Measurements from ENCODE around the gene GAL.

GAL gene, protein sequence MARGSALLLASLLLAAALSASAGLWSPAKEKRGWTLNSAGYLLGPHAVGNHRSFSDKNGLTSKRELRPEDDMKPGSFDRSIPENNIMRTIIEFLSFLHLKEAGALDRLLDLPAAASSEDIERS

DNA sequence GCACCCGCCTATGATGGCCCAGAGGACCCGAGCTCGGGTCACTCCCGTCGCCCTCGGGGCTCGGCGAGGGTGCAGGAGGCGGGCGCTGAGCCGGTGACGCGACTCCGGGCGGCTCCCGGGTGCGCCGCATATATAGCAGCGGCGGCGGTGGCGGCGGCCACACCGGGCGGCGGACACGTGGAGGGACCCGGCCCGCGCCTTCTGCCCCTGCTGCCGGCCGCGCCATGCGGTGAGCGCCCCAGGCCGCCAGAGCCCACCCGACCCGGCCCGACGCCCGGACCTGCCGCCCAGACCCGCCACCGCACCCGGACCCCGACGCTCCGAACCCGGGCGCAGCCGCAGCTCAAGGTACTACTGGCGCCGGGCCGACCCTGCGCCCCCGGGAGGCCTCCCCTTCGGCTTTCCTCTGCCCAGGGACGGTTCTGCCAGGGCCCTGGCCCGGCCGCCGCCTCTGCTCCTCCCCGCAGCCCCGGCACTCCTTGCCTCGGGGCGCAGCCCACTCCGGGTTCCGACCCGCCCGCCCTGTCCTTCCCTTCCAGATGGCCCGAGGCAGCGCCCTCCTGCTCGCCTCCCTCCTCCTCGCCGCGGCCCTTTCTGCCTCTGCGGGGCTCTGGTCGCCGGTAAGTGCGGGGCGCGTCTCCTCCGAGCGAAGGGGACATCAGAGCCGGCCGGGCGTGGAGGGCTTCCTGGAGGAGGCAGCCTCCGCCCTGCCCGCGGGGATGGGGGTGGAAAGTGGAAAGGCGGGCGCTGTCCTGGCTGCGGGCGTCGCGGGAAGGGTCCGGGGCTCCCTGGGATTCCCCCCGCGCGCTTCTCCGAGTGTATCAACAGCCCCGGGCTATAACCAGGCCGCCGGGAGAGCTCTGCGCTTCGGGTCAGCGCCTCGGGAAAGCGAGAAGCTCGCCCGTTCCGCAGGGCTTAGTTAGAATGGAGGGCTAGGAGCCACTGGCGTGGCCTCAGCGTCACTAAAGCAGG is at the start of gene GAL:
GAL (plus strand) TSS at position 160 of the 972 bp plus-strand sequence; CDS start at position 540, 380 bp downstream.
- in situ Hi-C loops (cut with MboI; ENCODE audit: low sequenced_read_pairs) = no loop called here

DNA sequence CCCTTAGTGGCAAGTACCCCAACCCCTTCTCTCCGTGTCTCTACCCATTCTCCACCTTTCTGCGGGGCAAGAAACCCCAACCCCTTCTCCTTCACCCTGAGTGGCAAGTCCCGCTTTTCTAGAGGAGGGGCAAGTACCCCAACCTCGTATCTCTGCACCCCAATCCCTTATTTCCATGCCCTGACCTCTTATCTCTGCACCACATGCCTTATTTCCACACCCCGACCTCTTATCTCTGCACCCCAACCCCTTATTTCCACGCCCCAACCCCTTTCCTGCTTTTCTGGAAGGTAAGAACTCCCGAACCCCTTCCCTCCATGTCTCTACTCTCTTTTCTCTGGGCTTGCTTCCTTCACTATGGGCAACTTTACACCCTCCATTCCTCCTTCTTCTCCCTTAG is 49.7 kb upstream of the GAL start:
- in situ Hi-C loops (cut with MboI; ENCODE audit: low sequenced_read_pairs) = loop anchor here (25.0 kb wide), 1 partner anchor 453 kb away; no protein-coding TSS in a partner anchor

DNA sequence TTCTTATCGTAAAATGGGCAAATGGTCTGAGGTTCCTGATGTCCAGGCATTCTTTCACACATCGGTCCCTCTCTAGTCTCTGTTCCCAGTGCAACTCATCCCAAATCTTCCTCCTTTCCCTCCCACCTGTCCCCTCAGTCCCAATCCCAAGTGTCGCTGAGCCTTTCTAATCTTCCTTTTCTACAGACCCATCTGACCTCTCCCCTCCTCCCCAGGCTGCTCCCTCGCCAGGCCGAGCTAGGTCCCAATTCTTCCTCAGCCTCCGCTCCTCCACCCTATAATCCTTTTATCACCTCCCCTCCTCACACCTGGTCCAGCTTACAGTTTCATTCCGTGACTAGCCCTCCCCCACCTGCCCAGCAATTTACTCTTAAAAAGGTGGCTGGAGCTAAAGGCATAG is 49.2 kb upstream of the GAL start:
- in situ Hi-C loops (cut with MboI; ENCODE audit: low sequenced_read_pairs) = loop anchor here (25.0 kb wide), 1 partner anchor 452 kb away; no protein-coding TSS in a partner anchor

DNA sequence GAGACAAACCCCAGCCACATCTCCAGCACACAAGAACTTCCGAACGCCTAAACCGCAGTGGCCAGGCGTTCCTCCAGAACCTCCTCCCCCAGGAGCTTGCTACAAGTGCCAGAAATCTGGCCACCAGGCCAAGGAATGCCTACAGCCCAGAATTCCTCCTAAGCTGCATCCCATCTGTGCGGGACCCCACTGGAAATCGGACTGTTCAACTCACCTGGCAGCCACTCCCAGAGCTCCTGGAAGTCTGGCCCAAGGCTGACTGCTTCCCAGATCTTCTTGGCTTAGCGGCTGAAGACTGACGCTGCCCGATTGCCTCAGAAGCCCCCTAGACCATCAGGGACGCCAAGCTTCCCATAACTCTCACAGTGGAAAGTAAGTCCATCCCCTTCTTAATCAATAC is 48.5 kb upstream of the GAL start:
- in situ Hi-C loops (cut with MboI; ENCODE audit: low sequenced_read_pairs) = loop anchor here (25.0 kb wide), 1 partner anchor 451 kb away; no protein-coding TSS in a partner anchor

DNA sequence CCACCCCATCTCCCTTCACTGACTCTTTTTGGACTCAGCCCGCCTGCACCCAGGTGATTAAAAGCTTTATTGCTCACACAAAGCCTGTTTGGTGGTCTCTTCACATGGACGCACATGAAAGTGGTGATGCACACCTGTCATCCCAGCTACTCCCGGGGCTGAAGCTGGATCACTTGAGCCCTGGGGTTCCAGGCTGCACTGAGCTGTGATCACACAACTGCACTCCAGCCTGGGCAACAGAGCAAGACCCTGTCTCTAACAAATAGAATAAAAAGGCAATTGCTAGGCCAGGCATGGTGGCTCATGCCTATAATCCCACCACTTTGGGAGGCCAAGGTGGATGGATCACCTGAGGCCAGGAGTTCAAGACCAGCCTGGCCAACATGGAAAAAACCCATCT is 45.0 kb upstream of the GAL start:
- in situ Hi-C loops (cut with MboI; ENCODE audit: low sequenced_read_pairs) = loop anchor here (25.0 kb wide), 1 partner anchor 448 kb away; no protein-coding TSS in a partner anchor

DNA sequence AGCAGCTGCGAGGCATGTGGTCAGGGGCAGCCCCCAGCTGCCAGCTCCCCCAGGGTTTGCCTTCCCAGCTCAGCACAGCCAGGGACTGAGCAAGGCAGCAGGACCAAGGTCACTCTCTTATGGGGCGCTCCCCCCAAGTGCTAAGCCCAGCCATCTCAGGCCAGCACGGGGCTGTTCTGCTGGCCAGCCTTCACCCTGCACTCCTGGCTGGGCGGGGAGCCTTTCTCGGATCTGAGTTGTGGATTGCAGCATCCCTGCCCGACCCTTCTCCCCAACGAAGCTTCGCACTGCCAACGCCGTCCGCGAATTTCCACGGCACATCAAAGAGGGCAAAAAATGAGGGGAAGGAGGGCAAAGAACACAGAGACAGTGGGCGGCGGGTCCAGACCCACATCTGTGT is 42.5 kb upstream of the GAL start:
- in situ Hi-C loops (cut with MboI; ENCODE audit: low sequenced_read_pairs) = loop anchor here (25.0 kb wide), 1 partner anchor 445 kb away; no protein-coding TSS in a partner anchor

DNA sequence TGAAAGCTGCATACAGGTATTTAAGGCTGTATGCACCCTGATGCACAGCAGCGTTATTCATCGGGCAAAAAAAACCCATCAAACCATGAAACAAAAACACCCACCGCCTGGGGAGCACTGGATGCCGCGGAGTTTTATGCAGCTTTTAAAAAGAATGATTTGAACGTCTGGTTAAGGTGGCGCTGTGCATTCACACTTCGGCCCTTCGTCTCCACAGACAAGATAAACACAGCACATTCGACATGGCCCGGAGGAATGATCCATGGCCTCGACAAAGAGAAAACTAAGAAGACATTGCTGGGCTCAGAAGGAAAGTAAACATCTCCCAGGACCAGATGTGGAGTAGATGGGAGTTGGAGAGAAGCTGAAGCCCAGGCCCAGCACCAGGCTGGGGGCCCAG is 40.8 kb upstream of the GAL start:
- in situ Hi-C loops (cut with MboI; ENCODE audit: low sequenced_read_pairs) = loop anchor here (25.0 kb wide), 1 partner anchor 444 kb away; no protein-coding TSS in a partner anchor

DNA sequence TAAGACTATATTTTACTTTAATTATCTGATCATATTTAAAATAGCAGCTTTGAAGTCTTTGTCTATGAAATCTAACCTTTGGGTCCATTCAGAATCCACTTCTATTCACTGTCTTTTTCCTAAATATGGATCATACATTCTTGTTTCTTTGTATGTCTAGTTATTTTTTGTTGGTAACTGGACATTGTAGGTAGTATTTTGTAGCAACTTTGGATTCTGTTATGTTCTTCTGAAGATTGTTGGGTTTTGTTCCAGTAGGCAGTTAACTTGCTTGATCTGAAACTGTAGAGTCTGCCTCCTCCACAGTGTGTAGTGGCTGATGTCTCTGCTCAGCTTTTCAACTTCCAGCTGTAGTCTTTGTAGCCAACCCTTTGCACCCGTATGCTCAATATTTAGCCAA is 37.5 kb upstream of the GAL start:
- in situ Hi-C loops (cut with MboI; ENCODE audit: low sequenced_read_pairs) = loop anchor here (25.0 kb wide), 1 partner anchor 440 kb away; no protein-coding TSS in a partner anchor

DNA sequence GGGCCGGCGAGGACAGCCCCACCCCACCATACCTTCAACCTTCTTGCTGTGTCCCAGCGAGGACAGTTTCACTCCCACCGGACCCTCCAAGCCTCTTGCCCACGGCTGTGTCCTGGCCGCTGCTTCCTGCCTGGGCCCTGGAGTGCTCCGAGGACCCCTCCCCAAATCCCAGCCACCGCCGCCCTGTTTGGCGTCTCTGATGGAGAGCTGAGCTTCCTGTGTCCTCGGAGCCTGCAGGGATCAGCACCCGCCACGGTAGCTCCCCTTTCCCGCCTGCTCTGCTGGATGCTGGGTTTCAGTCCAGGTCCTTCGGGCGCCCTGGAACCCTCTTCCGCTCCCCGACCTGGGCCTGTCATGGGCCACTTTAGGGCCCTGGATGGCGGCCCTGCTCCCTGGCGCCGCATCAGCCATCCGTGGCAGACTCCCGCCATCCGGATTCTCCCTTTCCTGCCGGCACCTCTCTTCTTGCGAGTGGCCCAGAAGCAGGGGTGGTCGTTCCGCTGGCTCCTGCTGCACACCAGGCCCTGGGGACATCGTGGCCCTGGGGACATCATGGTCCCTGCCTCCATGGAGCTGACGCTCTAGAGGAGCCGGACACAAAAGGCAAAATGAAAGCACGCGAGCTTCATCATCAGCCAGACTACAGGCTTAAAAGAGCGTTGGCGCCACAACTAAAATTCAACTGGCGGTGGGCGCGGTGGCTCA is 34.3 kb upstream of the GAL start:
- in situ Hi-C loops (cut with MboI; ENCODE audit: low sequenced_read_pairs) = loop anchor here (25.0 kb wide), 1 partner anchor 437 kb away; no protein-coding TSS in a partner anchor

DNA sequence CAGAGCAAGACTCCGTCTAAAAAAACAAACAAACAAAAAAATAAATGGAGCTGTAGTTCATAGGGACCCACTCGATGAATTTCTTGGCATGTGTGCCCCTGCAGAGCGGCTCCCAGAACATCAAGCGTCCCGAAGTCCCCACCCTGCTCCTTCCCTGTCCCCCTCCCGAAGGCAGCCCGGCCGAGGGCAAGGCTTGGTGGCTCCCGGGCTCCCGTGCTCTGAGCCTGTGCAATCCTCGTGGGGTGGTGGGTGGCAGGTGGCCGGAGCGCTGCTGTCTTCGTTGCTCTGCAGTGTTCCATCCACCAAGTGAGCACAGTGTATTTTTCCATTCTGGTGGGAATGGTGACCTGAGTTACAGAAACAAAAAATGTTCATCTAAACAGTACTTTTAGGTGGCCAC is 33.5 kb upstream of the GAL start:
- in situ Hi-C loops (cut with MboI; ENCODE audit: low sequenced_read_pairs) = no loop called here

DNA sequence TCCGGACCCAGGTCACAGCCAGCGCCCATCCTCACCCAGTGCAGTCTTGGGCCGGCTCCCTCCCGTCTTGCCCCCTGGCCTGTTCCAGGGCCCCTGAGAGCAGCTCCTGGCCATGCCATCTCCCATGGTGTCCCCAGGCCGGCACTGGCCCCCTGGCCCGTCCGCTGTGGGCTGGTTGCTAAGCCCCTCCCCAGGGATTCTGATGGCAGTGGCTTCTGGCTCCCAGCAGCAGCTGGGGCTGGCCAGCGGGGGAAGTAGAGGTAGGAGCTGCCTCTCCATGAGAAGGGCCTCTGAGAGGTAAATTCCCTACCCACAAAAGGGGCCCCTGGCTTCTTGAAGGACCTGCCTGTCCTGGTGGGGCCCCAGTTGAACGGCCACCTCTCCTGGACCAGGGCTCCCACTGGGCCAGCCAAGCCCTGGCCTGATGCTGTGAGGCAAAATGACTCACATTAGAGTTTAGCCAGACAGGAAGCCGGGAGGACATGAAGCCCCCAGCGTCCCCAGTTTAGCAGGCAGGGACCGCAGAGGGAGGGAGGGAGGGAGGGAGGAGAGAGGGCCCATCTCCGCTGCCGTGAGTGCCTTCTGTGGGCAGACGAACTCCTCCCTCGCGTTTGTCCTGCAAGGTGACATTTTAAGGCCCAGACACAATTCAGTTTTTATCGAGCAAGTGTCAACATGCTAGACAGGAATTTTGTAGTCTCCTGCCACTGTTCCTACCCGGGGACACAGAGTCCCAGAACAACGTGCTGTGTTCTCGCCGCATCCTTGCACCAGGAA is 32.9 kb upstream of the GAL start:
- in situ Hi-C loops (cut with MboI; ENCODE audit: low sequenced_read_pairs) = no loop called here

DNA sequence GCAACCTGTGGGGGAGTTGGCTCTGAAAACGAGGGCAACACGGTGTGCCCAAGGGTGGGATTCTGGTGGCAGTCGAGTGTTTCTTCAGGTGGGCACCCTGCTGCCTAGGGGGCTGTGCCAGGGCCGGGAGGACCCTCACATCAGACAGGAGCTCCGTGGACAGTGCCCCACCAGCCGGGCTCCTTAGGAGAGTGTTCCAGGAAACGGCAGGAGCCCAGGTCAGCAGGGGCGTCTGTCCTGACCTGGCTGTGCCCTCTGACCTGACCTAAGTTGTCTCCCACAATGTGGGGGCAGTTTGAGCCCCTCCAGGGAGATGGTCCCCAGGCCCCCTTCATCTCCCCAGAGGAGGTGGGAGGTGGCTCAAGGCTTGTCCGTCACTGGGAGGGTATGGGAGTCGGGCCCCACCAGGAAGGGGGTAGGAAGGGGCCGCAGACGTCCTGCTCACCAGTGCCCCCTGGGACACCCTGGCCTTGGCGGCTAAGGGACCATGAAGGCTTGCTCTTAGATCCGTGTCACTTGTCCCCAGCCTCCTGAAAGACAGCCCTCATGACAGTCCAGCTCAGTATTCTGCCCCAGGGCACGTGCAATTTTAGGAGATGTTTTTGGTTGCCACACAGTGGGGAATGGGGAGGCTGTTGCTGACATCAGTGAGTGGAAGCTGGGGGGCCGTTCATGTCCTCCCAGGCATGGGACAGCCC is 32.2 kb upstream of the GAL start:
- in situ Hi-C loops (cut with MboI; ENCODE audit: low sequenced_read_pairs) = no loop called here

DNA sequence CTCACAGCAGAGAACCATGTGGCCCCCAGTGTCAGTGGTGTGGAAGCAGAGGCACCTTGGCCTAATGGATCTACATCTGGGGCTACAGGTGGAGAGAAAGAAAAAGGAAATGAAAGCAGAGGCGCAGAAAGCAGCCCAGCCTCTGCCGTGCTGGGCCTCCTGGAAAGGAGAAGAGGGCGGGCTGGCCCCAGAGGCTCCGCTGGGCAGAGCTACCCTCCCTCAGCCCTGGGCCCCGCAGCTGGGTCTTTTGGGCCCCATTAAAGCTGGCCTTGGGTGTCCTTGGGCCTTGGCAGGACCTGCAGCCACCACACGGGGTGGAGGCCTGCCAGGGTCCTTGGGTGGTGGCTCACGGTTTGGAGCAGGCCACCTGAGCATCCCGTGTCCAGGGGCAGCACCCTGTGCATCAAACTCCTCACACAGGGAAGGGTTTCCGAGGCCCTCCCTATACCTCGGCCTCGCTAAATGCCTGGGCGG is 31.6 kb upstream of the GAL start:
- in situ Hi-C loops (cut with MboI; ENCODE audit: low sequenced_read_pairs) = no loop called here

DNA sequence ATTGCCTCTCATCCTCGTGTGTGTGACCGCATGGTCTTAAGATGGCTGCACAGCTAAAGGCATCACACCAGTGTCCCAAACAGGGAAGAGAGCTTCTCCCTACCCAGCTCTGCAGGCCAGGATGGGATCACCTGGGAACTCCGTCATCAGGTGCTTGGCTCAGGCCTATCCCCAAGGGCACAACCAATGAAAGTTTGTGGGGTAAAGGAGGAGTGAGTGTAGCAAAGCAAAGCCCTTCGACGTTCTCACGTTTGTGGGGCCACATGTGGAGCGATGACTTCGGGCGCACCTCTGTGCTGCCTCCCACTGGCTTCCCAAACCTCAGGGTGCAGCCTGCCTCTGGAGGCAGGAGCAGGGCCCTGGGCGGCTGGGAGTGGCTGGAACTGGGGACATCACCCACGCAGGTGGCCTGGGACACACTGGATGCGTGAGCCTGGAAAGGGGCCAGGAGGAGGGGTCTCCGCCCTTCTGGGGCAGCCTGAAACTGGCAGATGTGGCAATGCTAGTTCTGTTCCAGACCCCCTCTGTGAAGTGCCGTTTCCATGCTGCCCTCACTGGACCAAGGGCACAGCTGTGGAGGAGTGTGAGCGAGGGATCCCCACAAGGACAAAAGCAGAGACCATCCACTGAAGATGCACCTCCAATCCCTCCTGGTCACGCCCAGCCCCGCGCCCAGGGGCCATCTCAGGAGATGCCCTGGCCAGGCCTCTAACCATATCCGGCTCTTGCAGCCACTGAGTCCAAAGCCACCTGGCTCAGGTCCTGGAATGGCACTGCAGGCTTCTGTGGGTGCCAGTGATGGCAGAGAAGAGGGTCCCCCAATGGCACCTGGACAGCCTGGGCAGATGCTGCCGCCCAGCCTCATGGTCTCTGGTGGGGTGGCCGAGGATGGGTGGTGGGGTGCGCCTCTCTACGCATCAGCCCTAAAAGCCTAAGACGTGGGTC is 30.6 kb upstream of the GAL start:
- in situ Hi-C loops (cut with MboI; ENCODE audit: low sequenced_read_pairs) = no loop called here

DNA sequence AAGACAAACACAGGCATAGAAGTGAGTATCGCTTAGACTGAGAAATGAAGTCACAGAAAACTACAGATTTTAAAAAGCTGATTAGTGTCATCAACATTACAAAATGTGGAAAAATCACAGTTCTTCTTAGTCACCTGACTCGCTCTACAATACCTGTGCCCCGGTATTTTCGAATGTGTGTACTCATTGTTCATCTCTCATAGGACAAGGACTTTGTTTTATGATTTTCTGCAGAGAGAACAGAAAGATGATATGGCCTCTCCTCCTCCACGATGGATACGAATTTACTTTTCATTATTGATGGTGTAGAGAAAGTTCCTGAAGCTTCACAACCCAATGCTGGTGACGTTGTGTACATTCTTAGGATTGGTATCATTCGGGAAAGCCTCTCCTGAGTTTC is 29.4 kb upstream of the GAL start:
- in situ Hi-C loops (cut with MboI; ENCODE audit: low sequenced_read_pairs) = no loop called here

DNA sequence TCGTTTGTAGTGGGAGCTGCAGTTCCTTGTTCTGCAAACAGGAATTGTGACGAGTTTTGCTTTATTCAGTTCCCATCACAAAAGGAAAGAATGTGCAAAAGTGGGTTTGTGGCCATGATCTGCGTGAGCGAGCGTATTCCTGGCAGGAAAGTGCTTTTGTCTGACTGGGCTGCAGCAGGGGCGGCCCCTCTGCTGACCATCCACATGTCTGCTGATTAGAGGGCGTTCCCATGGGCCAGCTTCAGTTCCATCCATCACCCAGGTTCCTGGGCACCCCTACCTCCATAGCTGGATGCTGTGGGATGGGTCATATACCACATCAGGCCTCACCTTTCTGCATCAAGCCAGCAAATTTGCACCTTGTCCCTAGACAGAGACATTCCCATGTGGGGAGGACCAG is 28.9 kb upstream of the GAL start:
- in situ Hi-C loops (cut with MboI; ENCODE audit: low sequenced_read_pairs) = no loop called here

DNA sequence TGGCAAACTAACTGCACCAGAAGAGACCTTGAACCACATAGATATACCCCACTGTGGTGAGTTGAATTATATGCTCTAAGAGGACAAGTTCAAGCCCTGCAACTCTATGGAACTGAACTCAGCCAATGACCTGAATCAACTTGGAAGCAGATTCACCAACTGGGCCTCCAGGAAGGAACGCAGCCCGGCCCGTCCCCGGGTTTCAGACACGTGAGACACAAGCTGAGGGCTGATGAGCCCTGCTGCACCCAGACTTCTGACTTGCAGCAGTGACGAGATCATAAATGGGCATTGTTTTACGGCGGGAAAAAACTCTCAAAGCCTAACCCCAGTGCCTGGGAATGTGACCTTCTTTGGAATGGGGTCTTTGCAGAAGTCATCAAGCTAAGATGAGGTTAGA is 28.5 kb upstream of the GAL start:
- in situ Hi-C loops (cut with MboI; ENCODE audit: low sequenced_read_pairs) = no loop called here

DNA sequence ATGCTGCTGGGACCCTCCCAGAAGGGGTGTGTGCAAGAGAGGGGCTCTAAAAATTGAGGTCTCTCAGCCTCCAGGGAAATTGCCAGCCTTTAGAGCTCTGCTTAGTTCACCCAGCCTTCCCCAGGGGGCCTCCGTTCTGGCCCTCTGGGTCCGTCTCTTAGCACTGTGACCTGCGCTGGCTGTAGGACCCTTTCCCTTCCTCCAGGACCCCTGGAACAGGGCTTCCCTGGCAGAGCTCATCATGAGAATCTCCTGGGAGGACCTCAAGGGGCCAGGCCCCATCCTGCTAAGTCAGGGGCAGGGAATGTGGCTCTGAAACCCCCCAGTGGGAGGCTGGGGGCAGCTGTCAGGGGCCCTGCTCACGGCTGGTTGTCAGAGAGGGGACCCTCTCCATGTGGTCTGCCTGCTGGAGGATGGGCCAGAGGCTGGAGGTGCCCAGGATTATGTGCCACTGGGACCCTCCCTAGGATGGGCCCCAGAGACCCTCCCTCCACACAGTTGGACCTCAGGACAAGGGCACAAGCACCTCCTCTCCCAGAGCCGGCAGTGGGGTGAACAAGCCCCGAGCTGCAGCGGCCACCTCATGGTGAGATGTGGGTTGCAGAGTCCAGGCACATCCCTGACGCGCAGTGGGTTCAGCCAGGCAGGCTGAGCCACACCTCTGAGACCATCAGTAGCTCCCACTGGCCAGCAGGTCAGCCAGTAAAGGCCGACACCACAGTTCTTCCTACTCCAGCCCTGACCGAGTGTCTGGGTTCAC is 27.1 kb upstream of the GAL start:
- in situ Hi-C loops (cut with MboI; ENCODE audit: low sequenced_read_pairs) = no loop called here

Data from HL-60/S4 treated with phorbol 12-myristate 13-acetate at 8.2 ng/mL for 4 days and 3 days (cell line).